H9 (cell line): ENCODE data around the gene PYGL. TPM values are rescaled to one million over a fixed set of nuclear protein-coding genes. Genes with fewer than 3 reads are reported as not detected.

Experiments used
- DNase-seq: peaks from one replicate; pipeline ENCODE4 v3.0.0-alpha.2; 2017
- H2AFZ ChIP-seq: one replicate; pipeline ENCODE4 v1.6.1; 2013; ENCODE audit warnings: mild to moderate bottlenecking, low read length, control low read depth, moderate library complexity
- H2AK5ac ChIP-seq: 2 replicates; pipeline ENCODE4 v1.6.1; 2013; ENCODE audit warnings: low read length, control low read depth, mixed read lengths; ENCODE audit not compliant: insufficient read length
- H2BK120ac ChIP-seq: one replicate; pipeline ENCODE4 v1.6.1; 2013; ENCODE audit warnings: low read depth, mild to moderate bottlenecking, low read length, control low read depth, inconsistent platforms; ENCODE audit not compliant: poor library complexity, severe bottlenecking
- H2BK12ac ChIP-seq: 2 replicates; pipeline ENCODE4 v1.6.1; 2013; ENCODE audit warnings: low read length, control low read depth, mixed read lengths, low read depth; ENCODE audit not compliant: insufficient read length
- H2BK15ac ChIP-seq: 2 replicates; pipeline ENCODE4 v1.6.1; 2013; ENCODE audit warnings: low read depth, low read length, control low read depth
- H2BK20ac ChIP-seq: one replicate; pipeline ENCODE4 v1.6.1; 2013; ENCODE audit warnings: low read depth, mild to moderate bottlenecking, low read length, control low read depth, inconsistent platforms; ENCODE audit not compliant: poor library complexity, severe bottlenecking
- H2BK5ac ChIP-seq: 2 replicates; pipeline ENCODE4 v1.6.1; 2013; ENCODE audit warnings: low read length, control low read depth, mixed read lengths; ENCODE audit not compliant: insufficient read length
- H3K14ac ChIP-seq: 2 replicates; pipeline ENCODE4 v1.6.1; 2013; ENCODE audit warnings: low read length, control low read depth; ENCODE audit not compliant: insufficient read depth
- H3K18ac ChIP-seq: 2 replicates; pipeline ENCODE4 v1.6.1; 2013; ENCODE audit warnings: low read depth, mild to moderate bottlenecking, mixed read lengths, low read length, control low read depth; ENCODE audit not compliant: insufficient read length
- H3K23ac ChIP-seq: 2 replicates; pipeline ENCODE4 v1.6.1; 2013; ENCODE audit warnings: low read length, control low read depth, mixed read lengths, low read depth; ENCODE audit not compliant: insufficient read length
- H3K23me2 ChIP-seq: 2 replicates; pipeline ENCODE4 v1.6.1; 2013; ENCODE audit warnings: low read depth, mild to moderate bottlenecking, mixed read lengths, low read length, control low read depth; ENCODE audit not compliant: insufficient read length, poor library complexity, severe bottlenecking
- H3K27ac ChIP-seq: 2 replicates; pipeline ENCODE4 v1.5.1; 2013; ENCODE audit warnings: low read length, control low read depth, mixed read lengths, low read depth; ENCODE audit not compliant: insufficient read length
- H3K27me3 ChIP-seq: 2 replicates; pipeline ENCODE4 v1.6.1; 2013; ENCODE audit warnings: low read length, control low read depth, inconsistent platforms; ENCODE audit not compliant: insufficient read depth
- H3K4ac ChIP-seq: 2 replicates; pipeline ENCODE4 v1.6.1; 2013; ENCODE audit warnings: low read depth, mild to moderate bottlenecking, control low read depth, inconsistent platforms, low read length, moderate library complexity
- H3K4me1 ChIP-seq: 2 replicates; pipeline ENCODE4 v1.6.1; 2013; ENCODE audit warnings: low read length, control low read depth, inconsistent platforms; ENCODE audit not compliant: insufficient read depth
- H3K4me2 ChIP-seq: 2 replicates; pipeline ENCODE4 v1.6.1; 2013; ENCODE audit warnings: low read length, control low read depth, mixed read lengths; ENCODE audit not compliant: insufficient read length, insufficient read depth
- H3K56ac ChIP-seq: 2 replicates; pipeline ENCODE4 v1.6.1; 2013; ENCODE audit warnings: low read depth, mild to moderate bottlenecking, mixed read lengths, low read length, control low read depth; ENCODE audit not compliant: insufficient read length
- H3K79me1 ChIP-seq: 2 replicates; pipeline ENCODE4 v1.6.1; 2013; ENCODE audit warnings: low read depth, mild to moderate bottlenecking, moderate library complexity, low read length, control low read depth, inconsistent platforms; ENCODE audit not compliant: insufficient read depth, poor library complexity, severe bottlenecking
- H3K79me2 ChIP-seq: 2 replicates; pipeline ENCODE4 v1.6.1; 2013; ENCODE audit warnings: low read length, control low read depth, inconsistent platforms; ENCODE audit not compliant: insufficient read depth
- H3K9ac ChIP-seq: 2 replicates; pipeline ENCODE4 v1.6.1; 2013; ENCODE audit warnings: low read length, control low read depth, mixed read lengths; ENCODE audit not compliant: insufficient read length; ENCODE audit errors: extremely low read depth
- H3K9me3 ChIP-seq: one replicate; pipeline ENCODE4 v1.6.1; 2013; ENCODE audit warnings: low read depth, low read length, inconsistent platforms; ENCODE audit not compliant: control insufficient read depth
- H3T11ph ChIP-seq: one replicate; pipeline ENCODE4 v1.6.1; 2013; ENCODE audit warnings: mild to moderate bottlenecking, low read length, control low read depth, inconsistent platforms
- H4K20me1 ChIP-seq: one replicate; pipeline ENCODE4 v1.6.1; 2013; ENCODE audit not compliant: control insufficient read depth, insufficient read length, insufficient read depth
- H4K5ac ChIP-seq: 2 replicates; pipeline ENCODE4 v1.6.1; 2013; ENCODE audit warnings: low read depth, mild to moderate bottlenecking, mixed read lengths, low read length, control low read depth; ENCODE audit not compliant: insufficient read length
- H4K8ac ChIP-seq: replicated peaks from 2 replicates; pipeline ENCODE4 v1.6.1; 2013; ENCODE audit warnings: low read length, control low read depth, mixed read lengths, low read depth; ENCODE audit not compliant: insufficient read length
- H4K91ac ChIP-seq: 2 replicates; pipeline ENCODE4 v1.6.1; 2013; ENCODE audit warnings: low read depth, mild to moderate bottlenecking, moderate library complexity, mixed read lengths, low read length, control low read depth; ENCODE audit not compliant: insufficient read length
- H3K27ac Mint-ChIP-seq, 3 experiments: 2 replicates in 2 of 3; 3 replicates in 1 of 3; pipeline ENCODE4 v1.8.0; 2020 to 2021; ENCODE audit warnings: mixed read lengths in 3 of 3, mild to moderate bottlenecking in 1 of 3, moderate library complexity in 1 of 3
- H3K27me3 Mint-ChIP-seq: 2 replicates; pipeline ENCODE4 v1.8.0; 2021; ENCODE audit warnings: low read depth, mild to moderate bottlenecking, moderate library complexity, mixed read lengths
- H3K36me3 Mint-ChIP-seq, 3 experiments: 2 replicates in 2 of 3; 3 replicates in 1 of 3; pipeline ENCODE4 v1.8.0; 2020 to 2021; ENCODE audit warnings: low read depth in 3 of 3, mixed read lengths in 3 of 3; ENCODE audit not compliant: insufficient read depth in 1 of 3
- H3K4me1 Mint-ChIP-seq, 2 experiments: 2 replicates each; pipeline ENCODE4 v1.8.0; 2020; ENCODE audit warnings: mixed read lengths in 2 of 2
- H3K4me3 Mint-ChIP-seq, 2 experiments: 2 replicates in 1 of 2; 3 replicates in 1 of 2; pipeline ENCODE4 v1.8.0; 2020 to 2021; ENCODE audit warnings: mild to moderate bottlenecking in 2 of 2, mixed read lengths in 2 of 2, moderate library complexity in 1 of 2
- H3K9me3 Mint-ChIP-seq, 2 experiments: 2 replicates in 1 of 2; 3 replicates in 1 of 2; pipeline ENCODE4 v1.8.0; 2020; ENCODE audit warnings: mild to moderate bottlenecking in 2 of 2, mixed read lengths in 2 of 2, moderate library complexity in 1 of 2
- CTCF ChIP-seq: fragments of 200-600 bp; sonication (generic); conservative IDR thresholded peaks from 3 replicates; pipeline ENCODE4 v1.8.0; 2021; ENCODE audit warnings: antibody characterized with exemption, mild to moderate bottlenecking
- WGBS: extraction: QIAGEN DNeasy Blood & Tissue Kit; methylation state at CpG from one replicate; pipeline ENCODE4 v1.1.7; 2013; ENCODE audit warnings: missing lambda C conversion rate, low lambda C conversion rate, mixed read lengths; ENCODE audit not compliant: insufficient read length; ENCODE audit errors: extremely low coverage; 5-methylcytosine and 5-hydroxymethylcytosine counted together
- total RNA-seq: library from RNA; stranded (reverse); gene quantifications from 2 replicates; pipeline ENCODE4 v1.2.1, GENCODE V29; 2021

The PYGL gene
- total RNA-seq, 1 experiment from 2014 or later = 53.8 TPM

- H3K23ac ChIP-seq = no peak overlapping the region
- no peak overlapping the region for H4K91ac ChIP-seq
- no peaks in the 10 kb centered on the region for H3K23me2 ChIP-seq
- peaks cover 4 to 21% (median 7%) of the 10 kb centered on the region in 3 experiments; a peak in 6 of 7 replicates for H3K36me3 Mint-ChIP-seq
- no peak overlapping the region for H4K8ac ChIP-seq
- no peaks in the 10 kb centered on the region for H3K9me3 Mint-ChIP-seq
- no peak overlapping the region for H2AFZ ChIP-seq
- no peak overlapping the region for H3K27ac ChIP-seq
- H3K4me1 ChIP-seq = no peaks in the 10 kb centered on the region
- H2BK20ac ChIP-seq = no peak overlapping the region
- no peaks in the 10 kb centered on the region for H3K9me3 ChIP-seq
- H3K4me1 Mint-ChIP-seq = no peaks in the 10 kb centered on the region
- H3K18ac ChIP-seq = no peak overlapping the region
- H2BK12ac ChIP-seq = no peak overlapping the region
- no peaks in the 10 kb centered on the region for H3K27me3 Mint-ChIP-seq
- H2BK15ac ChIP-seq = no peak overlapping the region
- no peak overlapping the region for H2BK120ac ChIP-seq
- H4K5ac ChIP-seq = no peak overlapping the region
- H4K20me1 ChIP-seq = no peaks in the 10 kb centered on the region
- no peaks in the 10 kb centered on the region for H3K79me1 ChIP-seq
- no peak overlapping the region for H2BK5ac ChIP-seq
- no peaks in the 10 kb centered on the region for H3K79me2 ChIP-seq
- no peak overlapping the region for H3K56ac ChIP-seq
- H3K14ac ChIP-seq = no peak overlapping the region
- DNase-seq = no peak
- no peak overlapping the region for H3T11ph ChIP-seq
- no peaks in the 10 kb centered on the region for H3K27me3 ChIP-seq
- H2AK5ac ChIP-seq = no peak overlapping the region
- no peak overlapping the region for H3K4ac ChIP-seq
- no peak for TF ChIP-seq CTCF
- no peak overlapping the region for H3K9ac ChIP-seq
- no peak overlapping the region for H3K27ac Mint-ChIP-seq
- WGBS = no CpG with 5 or more reads among the region's 2 CpGs
- H3K4me2 ChIP-seq = no peak overlapping the region
- no peak overlapping the region for H3K4me3 Mint-ChIP-seq
Observed at GRCh38 chr14:50937325-50937724, 7.0 kb downstream of the PYGL start.
